H1 (cell line): Measurements from ENCODE around the gene DNLZ. TPM values are rescaled to one million over a fixed set of nuclear protein-coding genes. Genes with fewer than 3 reads are reported as not detected.

Source experiments
- CTCF ChIA-PET: fragments of 300-600 bp; sonication (Branson Sonifier 250); formaldehyde crosslinking; loops from one replicate; lab custom pipeline; 2021; ENCODE audit not compliant: partially characterized antibody; lab: Charles Lee
- POLR2A ChIA-PET: fragments of 300-600 bp; sonication (Branson Sonifier 250); formaldehyde crosslinking; loops from one replicate; lab custom pipeline; 2021; ENCODE audit warnings: inconsistent platforms; ENCODE audit not compliant: partially characterized antibody; lab: Charles Lee
- DNase-seq, 2 experiments: peaks; one replicate each; pipeline versions ENCODE4 v3.0.0 to v3.0.0-alpha.2; 2010 to 2022; ENCODE audit warnings: low spot score in 2 of 2, low read depth in 1 of 2, mixed read lengths in 1 of 2
- FAIRE-seq: peaks from 2 replicates; lab custom pipeline; 2011; peaks lifted over from hg19 to GRCh38; lab: Jason Lieb, UNC
- H2AFZ ChIP-seq: 2 replicates; pipeline ENCODE4 v1.8.1; 2012; ENCODE audit warnings: low read length, inconsistent platforms
- H2AK5ac ChIP-seq: 2 replicates; pipeline ENCODE4 v1.6.1; 2013; ENCODE audit warnings: low read depth, low read length
- H2BK120ac ChIP-seq: replicated peaks from 2 replicates; pipeline ENCODE3; 2013; ENCODE audit warnings: low read depth, low read length, inconsistent platforms
- H2BK12ac ChIP-seq: 2 replicates; pipeline ENCODE4 v1.6.1; 2013; ENCODE audit warnings: low read depth, low read length
- H2BK15ac ChIP-seq: 2 replicates; pipeline ENCODE4 v1.6.1; 2013; ENCODE audit warnings: low read length
- H2BK20ac ChIP-seq: 2 replicates; pipeline ENCODE4 v1.6.1; 2013; ENCODE audit warnings: low read length
- H2BK5ac ChIP-seq: 2 replicates; pipeline ENCODE4 v1.6.1; 2013; ENCODE audit warnings: low read depth, low read length
- H3K14ac ChIP-seq: 2 replicates; pipeline ENCODE4 v1.6.1; 2013; ENCODE audit warnings: inconsistent platforms; ENCODE audit not compliant: insufficient read length
- H3K18ac ChIP-seq: 2 replicates; pipeline ENCODE4 v1.6.1; 2013; ENCODE audit warnings: low read length; ENCODE audit errors: extremely low read depth
- H3K23ac ChIP-seq: 2 replicates; pipeline ENCODE4 v1.6.1; 2013; ENCODE audit warnings: inconsistent platforms; ENCODE audit not compliant: insufficient read length
- H3K23me2 ChIP-seq: 2 replicates; pipeline ENCODE4 v1.6.1; 2013; ENCODE audit warnings: low read depth, low read length
- H3K27ac ChIP-seq: 2 replicates; pipeline ENCODE4 v1.6.1; 2011; ENCODE audit warnings: low read depth, low read length, inconsistent platforms
- H3K27me3 ChIP-seq, 4 experiments: replicated peaks in 1 of 4; 1 replicate in 1 of 4; 2 replicates in 3 of 4; pipeline versions ENCODE4 v1.6.1 to v1.8.1; 2011 to 2013; ENCODE audit warnings: low read length in 3 of 4, mild to moderate bottlenecking in 3 of 4, inconsistent platforms in 2 of 4, mixed read lengths in 2 of 4, moderate library complexity in 1 of 4; ENCODE audit not compliant: control insufficient read depth in 3 of 4, insufficient read depth in 3 of 4; ENCODE audit errors: extremely low read depth in 1 of 4
- H3K36me3 ChIP-seq, 4 experiments: 2 replicates each; pipeline versions ENCODE4 v1.6.1 to v1.8.1; 2011 to 2013; ENCODE audit warnings: mild to moderate bottlenecking in 4 of 4, low read length in 3 of 4, moderate library complexity in 2 of 4, control low read depth in 1 of 4, inconsistent platforms in 1 of 4; ENCODE audit not compliant: insufficient read depth in 4 of 4, control insufficient read depth in 2 of 4
- H3K4ac ChIP-seq: replicated peaks from 2 replicates; pipeline ENCODE3; 2013; ENCODE audit warnings: low read length, low read depth, mixed read lengths, inconsistent platforms; ENCODE audit not compliant: insufficient read length
- H3K4me1 ChIP-seq, 4 experiments: replicated peaks in 1 of 4; 1 replicate in 1 of 4; 2 replicates in 3 of 4; pipeline versions ENCODE4 v1.6.1 to v1.8.1; 2011 to 2013; ENCODE audit warnings: low read length in 3 of 4, inconsistent platforms in 2 of 4, mixed read lengths in 1 of 4; ENCODE audit not compliant: insufficient read depth in 4 of 4, control insufficient read depth in 3 of 4
- H3K4me2 ChIP-seq, 2 experiments: 2 replicates each; pipeline versions ENCODE4 v1.6.1 to v1.8.1; 2011 to 2013; ENCODE audit warnings: low read depth in 2 of 2, low read length in 2 of 2, control low read depth in 1 of 2, inconsistent platforms in 1 of 2, mild to moderate bottlenecking in 1 of 2; ENCODE audit not compliant: insufficient read depth in 1 of 2
- H3K4me3 ChIP-seq, 4 experiments: fragments of 200-600, 300-600 bp in 1 of 4; sonication (generic), shearing (Covaris generic), sonication (Bioruptor Twin) in 1 of 4; 2 replicates each; pipeline versions ENCODE4 v1.5.1 to v1.8.1; 2011 to 2016; ENCODE audit warnings: low read length in 4 of 4, low read depth in 3 of 4, control low read depth in 2 of 4, inconsistent platforms in 2 of 4, mild to moderate bottlenecking in 2 of 4, mixed read lengths in 1 of 4, moderate library complexity in 1 of 4; ENCODE audit not compliant: insufficient read depth in 2 of 4; ENCODE audit errors: extremely low read depth in 1 of 4
- H3K56ac ChIP-seq: replicated peaks from 2 replicates; pipeline ENCODE3; 2013; ENCODE audit warnings: low read depth, mild to moderate bottlenecking, mixed read lengths, low read length, inconsistent platforms; ENCODE audit not compliant: insufficient read length
- H3K79me1 ChIP-seq: 2 replicates; pipeline ENCODE4 v1.6.1; 2013; ENCODE audit warnings: low read depth, low read length, control low read depth
- H3K79me2 ChIP-seq, 2 experiments: 2 replicates each; pipeline versions ENCODE4 v1.6.1 to v1.8.1; 2012 to 2013; ENCODE audit warnings: low read length in 2 of 2, mild to moderate bottlenecking in 2 of 2, inconsistent platforms in 1 of 2; ENCODE audit not compliant: insufficient read depth in 2 of 2, control insufficient read depth in 1 of 2
- H3K9ac ChIP-seq, 4 experiments: replicated peaks in 1 of 4; 1 replicate in 1 of 4; 2 replicates in 3 of 4; pipeline versions ENCODE4 v1.6.1 to v1.8.1; 2011 to 2013; ENCODE audit warnings: low read depth in 3 of 4, low read length in 3 of 4, control low read depth in 2 of 4, mild to moderate bottlenecking in 2 of 4, moderate library complexity in 2 of 4, inconsistent platforms in 1 of 4; ENCODE audit errors: extremely low read depth in 1 of 4
- H3K9me3 ChIP-seq, 2 experiments: 2 replicates each; pipeline versions ENCODE4 v1.6.1 to v1.8.1; 2012 to 2013; ENCODE audit warnings: mild to moderate bottlenecking in 2 of 2, moderate library complexity in 2 of 2, control low read depth in 1 of 2, inconsistent platforms in 1 of 2, low read depth in 1 of 2, low read length in 1 of 2, mixed read lengths in 1 of 2; ENCODE audit not compliant: insufficient read depth in 2 of 2
- H4K20me1 ChIP-seq, 2 experiments: replicated peaks in 1 of 2; 2 replicates each; pipeline versions ENCODE3 to v1.8.1; 2011 to 2013; ENCODE audit warnings: inconsistent platforms in 2 of 2, low read length in 2 of 2, mild to moderate bottlenecking in 1 of 2; ENCODE audit not compliant: insufficient read depth in 2 of 2, control insufficient read depth in 1 of 2
- H4K5ac ChIP-seq: 2 replicates; pipeline ENCODE4 v1.6.1; 2013; ENCODE audit warnings: low read length, low read depth, mixed read lengths, inconsistent platforms; ENCODE audit not compliant: insufficient read length
- H4K8ac ChIP-seq: 2 replicates; pipeline ENCODE4 v1.8.0; 2013; ENCODE audit warnings: mild to moderate bottlenecking, moderate library complexity, low read length, inconsistent platforms; ENCODE audit not compliant: insufficient read depth; ENCODE audit errors: extremely low read depth
- H4K91ac ChIP-seq: replicated peaks from 2 replicates; pipeline ENCODE3; 2013; ENCODE audit warnings: low read length, mixed read lengths, inconsistent platforms; ENCODE audit not compliant: insufficient read length
- CHD1 ChIP-seq: IDR thresholded peaks from 2 replicates; pipeline ENCODE4 v1.6.1; 2012; ENCODE audit warnings: low read depth, low read length, improper control_type of control experiment
- FOSL1 ChIP-seq: IDR thresholded peaks from 2 replicates; pipeline ENCODE4 v1.6.1; 2011; ENCODE audit warnings: mild to moderate bottlenecking, low read depth, low read length, moderate library complexity; ENCODE audit not compliant: insufficient read depth
- GTF2F1 ChIP-seq: IDR thresholded peaks from 2 replicates; pipeline ENCODE4 v1.6.1; 2012; ENCODE audit warnings: low read depth, low read length, improper control_type of control experiment, borderline replicate concordance
- WGBS, 2 experiments: shearing (Covaris generic) in 1 of 2; methylation state at CpG; one replicate each; pipeline versions ENCODE4 v1.1.6 to v1.1.7; 2013 to 2015; ENCODE audit warnings: low lambda C conversion rate in 2 of 2, mixed read lengths in 2 of 2, inconsistent platforms in 1 of 2, low coverage in 1 of 2, missing lambda C conversion rate in 1 of 2; ENCODE audit not compliant: insufficient replicate concordance in 2 of 2, insufficient coverage in 1 of 2, insufficient read length in 1 of 2; ENCODE audit errors: extremely low coverage in 1 of 2, missing lambda C conversion rate in 1 of 2; 5-methylcytosine and 5-hydroxymethylcytosine counted together
- polyA plus RNA-seq, 7 experiments: library from polyadenylated mRNA; depleted of rRNA in 3 of 7; stranded (reverse) in 5 of 7; unstranded in 2 of 7; fragments of >200 nt in 5 of 7; fragments of 200-250 nt in 2 of 7; gene quantifications; 1 replicate in 5 of 7; 2 replicates in 1 of 7; 4 replicates in 1 of 7; pipeline versions ENCODE4 v1.2.1 to v1.2.3, GENCODE V29; 2011 to 2013; ENCODE audit warnings: missing spikeins in 2 of 7, mixed read lengths in 2 of 7
- total RNA-seq: library from RNA; stranded (reverse); fragmentation: NEBNext Ultra II Directional; extraction: Animal tissue kit (Norgen Biotek cat#: 25700); gene quantifications from 2 replicates; pipeline ENCODE4 v1.2.1, GENCODE V29; 2021

DNLZ gene
- total and polyA plus RNA-seq, 2 of the 8 experiments (the other 6 are each of a cell fraction or from before 2014, with no cell fraction given): 11.6 to 17.9 TPM

GRCh38 chr9:136371533-136371880, 8.0 kb upstream of the DNLZ start:
- H3K4me2 ChIP-seq: no peak overlapping the region
- H3K4me3 ChIP-seq: no peak overlapping the region
- H3K56ac ChIP-seq: no peak overlapping the region
- H3K14ac ChIP-seq: no peak overlapping the region
- no peak overlapping the region for H2BK15ac ChIP-seq
- no peak for DNase-seq
- H3K27me3 ChIP-seq: no peaks in the 10 kb centered on the region
- H3K9ac ChIP-seq: no peak overlapping the region
- ChIA-PET POLR2A (interaction anchor here (0.9 to 7.2 kb wide), 6 partner anchors 10 to 67 kb away, joined by 3 to 43 read pairs (median 6); partner anchors contain the start of gene DNLZ), CTCF (interaction anchor here (1.8 to 3.0 kb wide), 3 partner anchors 8 to 48 kb away, joined by 8 to 19 read pairs (median 15); partner anchors contain the start of gene DNLZ)
- H4K20me1 ChIP-seq: peaks cover 5 to 7% of the 10 kb centered on the region in 2 experiments
- H3K36me3 ChIP-seq: no peaks in the 10 kb centered on the region; a peak in 1 of 8 replicates
- H4K5ac ChIP-seq: no peak overlapping the region
- H2BK5ac ChIP-seq: no peak overlapping the region
- no peak overlapping the region; the same call in 1 of the 2 replicates for H4K8ac ChIP-seq
- H2AFZ ChIP-seq: no peak overlapping the region
- no peak overlapping the region for H3K18ac ChIP-seq
- TF ChIP-seq CHD1: no peak
- no peak for TF ChIP-seq FOSL1
- no peak for TF ChIP-seq GTF2F1
- no peak overlapping the region for H2AK5ac ChIP-seq
- H2BK20ac ChIP-seq: no peak overlapping the region
- no peaks in the 10 kb centered on the region for H3K4me1 ChIP-seq
- no peaks in the 10 kb centered on the region for H3K9me3 ChIP-seq
- H3K79me2 ChIP-seq: no peaks in the 10 kb centered on the region
- no peaks in the 10 kb centered on the region for H3K79me1 ChIP-seq
- no peak overlapping the region for H3K27ac ChIP-seq
- no peak overlapping the region for H2BK12ac ChIP-seq
- WGBS, 2 experiments: 83% methylated on average over 6 of the region's 13 CpGs; no CpG with 5 or more reads in 1 of the 2 experiments
- no peak overlapping the region for H3K4ac ChIP-seq
- H2BK120ac ChIP-seq: no peak overlapping the region
- no peaks in the 10 kb centered on the region for H3K23me2 ChIP-seq
- FAIRE-seq: no peak
- no peak overlapping the region for H4K91ac ChIP-seq
- H3K23ac ChIP-seq: no peak overlapping the region
